Astrocyte (in vitro differentiated cells and primary cell): ENCODE data around the gene AMY1C.
"Not testable (repeated sequence)": the region's sequence is repeated elsewhere in the genome, so short reads cannot be mapped to it uniquely, and the experiment has no call there.

ENCODE experiments used
- EZH2 ChIP-seq: IDR thresholded peaks from 2 replicates; pipeline ENCODE4 v1.6.1; 2012; ENCODE audit warnings: mild to moderate bottlenecking, low read length, inconsistent platforms; ENCODE audit not compliant: insufficient read depth
- TF ChIP-seq, protein P1 (sequence below): IDR thresholded peaks from 2 replicates; pipeline ENCODE4 v1.5.1; 2011; ENCODE audit warnings: low read depth, mild to moderate bottlenecking, inconsistent platforms, low read length, moderate library complexity; ENCODE audit not compliant: insufficient read depth

DNA sequence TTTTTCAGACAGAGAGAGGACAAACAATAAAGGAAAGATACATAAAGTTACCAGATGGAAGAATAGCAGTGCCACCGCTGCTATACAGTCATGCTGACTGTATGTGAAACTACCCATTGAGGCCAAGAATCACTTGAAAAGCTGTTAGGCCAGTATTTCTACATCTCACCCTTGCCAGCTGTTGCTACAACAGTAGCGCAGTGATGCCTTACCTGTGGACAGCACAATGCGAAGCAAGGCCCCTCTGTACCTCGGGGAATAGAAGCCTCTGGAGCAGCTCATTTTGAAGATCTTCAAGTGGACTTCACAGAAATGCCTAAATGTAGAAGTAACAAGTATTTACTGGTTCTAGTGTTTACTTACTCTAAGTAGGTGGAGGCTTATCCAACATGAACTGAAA, 49.0 kb upstream of the AMY1C start:
- TF ChIP-seq EZH2: not testable (repeated sequence)
- TF ChIP-seq, protein P1, sequence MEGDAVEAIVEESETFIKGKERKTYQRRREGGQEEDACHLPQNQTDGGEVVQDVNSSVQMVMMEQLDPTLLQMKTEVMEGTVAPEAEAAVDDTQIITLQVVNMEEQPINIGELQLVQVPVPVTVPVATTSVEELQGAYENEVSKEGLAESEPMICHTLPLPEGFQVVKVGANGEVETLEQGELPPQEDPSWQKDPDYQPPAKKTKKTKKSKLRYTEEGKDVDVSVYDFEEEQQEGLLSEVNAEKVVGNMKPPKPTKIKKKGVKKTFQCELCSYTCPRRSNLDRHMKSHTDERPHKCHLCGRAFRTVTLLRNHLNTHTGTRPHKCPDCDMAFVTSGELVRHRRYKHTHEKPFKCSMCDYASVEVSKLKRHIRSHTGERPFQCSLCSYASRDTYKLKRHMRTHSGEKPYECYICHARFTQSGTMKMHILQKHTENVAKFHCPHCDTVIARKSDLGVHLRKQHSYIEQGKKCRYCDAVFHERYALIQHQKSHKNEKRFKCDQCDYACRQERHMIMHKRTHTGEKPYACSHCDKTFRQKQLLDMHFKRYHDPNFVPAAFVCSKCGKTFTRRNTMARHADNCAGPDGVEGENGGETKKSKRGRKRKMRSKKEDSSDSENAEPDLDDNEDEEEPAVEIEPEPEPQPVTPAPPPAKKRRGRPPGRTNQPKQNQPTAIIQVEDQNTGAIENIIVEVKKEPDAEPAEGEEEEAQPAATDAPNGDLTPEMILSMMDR: not testable (repeated sequence)
